ENCODE results near the gene LRP5.
"Not testable (repeated sequence)": the region's sequence is repeated elsewhere in the genome, so short reads cannot be mapped to it uniquely, and the experiment has no call there.

Gene LRP5

DNA sequence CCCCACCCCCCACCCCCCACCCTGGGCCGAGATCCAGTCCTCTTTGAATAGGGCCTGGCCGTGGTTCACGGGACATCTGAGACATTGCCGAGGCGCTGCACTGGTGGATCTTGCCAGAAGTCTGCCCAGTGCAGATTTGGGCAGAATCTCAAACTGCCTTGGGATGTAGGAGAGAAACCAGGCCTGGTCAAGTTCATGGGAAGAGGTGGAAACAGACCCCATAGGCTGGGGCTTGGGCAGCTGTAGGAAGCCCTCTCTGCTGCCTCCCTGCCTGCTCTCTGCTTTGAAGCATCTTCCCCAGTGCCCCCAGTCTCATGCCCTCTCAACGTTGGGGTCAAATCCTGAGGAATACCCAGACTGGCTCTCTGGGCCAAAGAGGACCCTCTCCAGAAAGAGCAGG, 132.2 kb downstream of the LRP5 start:
- DNase-seq (ENCODE audit: low read depth) = no peak

DNA sequence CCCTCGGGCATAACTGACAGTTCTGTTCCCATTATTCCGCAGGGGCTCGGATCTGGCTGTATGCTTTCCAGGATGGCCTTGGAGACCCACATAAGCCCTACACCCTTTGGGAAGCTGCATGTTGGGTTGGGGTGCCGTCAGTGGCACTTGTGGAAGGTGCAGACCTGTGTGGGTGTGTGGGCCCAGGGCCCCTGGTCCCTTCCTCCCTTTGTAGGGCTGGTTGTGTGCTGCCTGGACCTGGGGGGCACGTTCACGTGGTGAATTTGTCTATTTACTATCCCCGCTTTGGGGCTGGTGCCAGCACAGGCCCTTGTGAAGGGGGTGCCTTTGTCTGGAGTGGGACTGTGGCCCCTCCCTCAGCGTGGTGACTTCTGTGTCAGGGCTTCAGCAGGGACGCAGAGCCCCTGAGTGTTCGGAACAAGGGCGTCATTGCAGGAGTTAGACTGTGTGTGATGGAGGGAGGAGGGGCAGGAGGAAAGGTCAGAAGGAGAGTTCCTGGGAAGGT, 133.2 kb downstream of the LRP5 start:
- no peak for DNase-seq (ENCODE audit: low read depth)

DNA sequence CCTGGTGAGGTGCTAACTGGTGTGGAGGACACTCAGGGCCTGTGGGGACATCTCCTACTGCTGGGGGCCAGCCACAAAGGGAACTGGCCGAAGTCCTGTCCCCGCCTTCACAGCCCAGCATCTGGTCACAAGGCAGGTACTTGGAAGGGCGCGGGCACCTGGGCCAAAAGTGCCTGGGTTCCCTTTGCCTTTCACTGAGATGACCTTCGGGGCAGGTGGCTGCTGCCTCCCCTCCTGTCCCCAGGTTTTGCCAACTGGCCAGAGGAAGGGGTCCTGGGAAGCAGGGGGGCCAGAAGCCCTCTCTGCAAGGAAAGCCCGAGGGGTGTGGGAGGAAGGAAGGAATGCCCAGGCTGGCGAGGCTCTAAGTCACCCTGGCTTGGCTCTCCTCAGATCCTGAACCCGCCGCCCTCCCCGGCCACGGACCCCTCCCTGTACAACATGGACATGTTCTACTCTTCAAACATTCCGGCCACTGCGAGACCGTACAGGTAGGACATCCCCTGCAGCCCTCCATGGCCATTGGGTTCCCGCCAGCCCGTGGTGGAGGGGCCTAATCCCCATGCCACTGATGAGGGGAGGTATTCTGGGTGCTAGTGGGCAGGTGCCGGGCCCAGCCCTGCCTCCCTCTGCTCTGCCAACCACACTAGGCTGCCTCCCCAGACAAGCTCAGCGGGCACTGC, 133.8 kb downstream of the LRP5 start:
- DNase-seq (ENCODE audit: low read depth) = no peak

DNA sequence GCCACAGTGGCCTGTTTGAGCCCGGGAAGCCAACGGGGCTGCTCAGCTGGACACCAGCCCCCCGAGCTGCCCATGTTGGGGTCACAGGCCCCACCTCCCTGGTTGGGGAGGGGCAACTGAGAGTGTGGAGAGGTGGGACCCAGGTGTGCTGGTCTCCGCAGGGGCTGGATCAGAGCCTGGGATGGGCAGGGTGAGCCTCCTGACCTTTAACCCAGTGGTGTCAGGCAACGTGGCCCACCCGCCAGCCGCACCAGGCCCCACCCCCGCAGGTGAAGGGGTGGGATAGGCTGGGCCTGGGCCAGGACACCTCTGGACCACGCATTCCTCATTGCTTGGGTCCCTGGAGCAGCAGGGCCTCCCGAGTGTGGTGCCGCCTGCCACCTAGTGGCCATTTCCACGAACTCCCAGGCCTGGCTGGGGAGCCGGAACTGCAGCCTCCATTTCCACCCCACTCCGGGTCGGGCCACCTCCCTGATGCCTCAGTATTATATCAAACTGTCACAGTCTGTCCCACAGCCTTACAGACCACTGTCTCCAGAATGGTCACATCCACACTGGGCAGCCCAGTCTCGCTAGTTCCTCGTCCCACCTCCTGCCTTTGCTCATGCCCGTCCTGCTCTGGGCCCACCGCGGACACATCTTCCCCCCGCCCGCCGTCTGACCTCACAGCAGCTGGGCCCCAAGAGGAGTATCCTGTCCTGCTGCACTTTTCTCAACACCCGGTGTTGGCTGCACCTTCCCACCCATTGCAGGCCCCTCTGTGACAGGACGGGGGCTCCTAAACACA, 134.8 kb downstream of the LRP5 start:
- peak; percentile 40 for DNase-seq (ENCODE audit: low read depth)

DNA sequence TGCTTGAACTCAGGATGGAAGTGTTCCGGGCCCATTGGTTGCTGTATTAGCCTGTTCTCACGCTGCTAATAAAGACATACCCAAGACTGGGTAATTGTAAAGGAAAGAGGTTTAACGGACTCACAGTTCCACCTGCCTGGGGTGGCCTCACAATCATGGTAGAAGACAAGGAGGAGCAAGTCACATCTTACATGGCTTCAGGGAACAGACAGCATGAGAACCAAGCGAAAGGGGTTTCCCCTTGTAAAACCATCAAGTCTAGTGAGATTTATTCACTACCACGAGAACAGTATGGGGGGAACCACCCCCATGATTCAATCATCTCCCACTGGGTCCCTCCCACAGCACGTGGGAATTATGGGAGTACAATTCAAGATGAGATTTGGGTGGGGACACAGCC, 135.5 kb downstream of the LRP5 start:
- not testable (repeated sequence) for DNase-seq (ENCODE audit: low read depth)

DNA sequence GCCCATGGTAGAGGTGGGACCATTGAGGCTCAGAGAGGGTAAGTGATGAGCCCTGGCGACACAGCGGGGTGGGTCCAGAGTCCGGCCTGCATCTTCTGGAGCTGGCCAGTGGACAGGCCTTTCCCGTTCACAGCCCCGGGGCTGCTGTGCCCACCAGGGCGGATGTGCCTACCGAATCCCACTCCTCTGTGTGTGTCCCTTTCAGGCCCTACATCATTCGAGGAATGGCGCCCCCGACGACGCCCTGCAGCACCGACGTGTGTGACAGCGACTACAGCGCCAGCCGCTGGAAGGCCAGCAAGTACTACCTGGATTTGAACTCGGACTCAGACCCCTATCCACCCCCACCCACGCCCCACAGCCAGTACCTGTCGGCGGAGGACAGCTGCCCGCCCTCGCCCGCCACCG, 136.2 kb downstream of the LRP5 start:
- DNase-seq (ENCODE audit: low read depth) = no peak

DNA sequence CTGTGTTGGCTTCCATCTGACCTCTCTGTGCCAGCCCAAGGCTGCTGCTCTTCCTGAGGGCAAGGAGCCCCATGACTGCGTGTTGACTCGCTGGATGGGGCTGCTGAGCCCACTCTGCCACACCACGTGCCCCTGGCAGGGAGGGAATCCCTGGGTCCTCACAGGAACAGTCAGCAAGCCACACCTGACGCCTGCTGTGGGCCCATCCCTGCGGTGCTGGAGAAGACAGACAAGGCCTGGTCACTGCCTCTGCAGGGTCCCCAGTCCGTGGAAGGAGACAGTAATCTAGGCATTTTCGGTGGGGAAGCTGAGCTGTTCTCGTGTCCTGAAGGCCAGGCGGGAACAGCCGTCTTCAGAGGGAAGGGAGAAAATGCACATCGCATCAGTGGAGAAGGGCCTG, 137.6 kb downstream of the LRP5 start:
- no peak for DNase-seq (ENCODE audit: low read depth)

DNA sequence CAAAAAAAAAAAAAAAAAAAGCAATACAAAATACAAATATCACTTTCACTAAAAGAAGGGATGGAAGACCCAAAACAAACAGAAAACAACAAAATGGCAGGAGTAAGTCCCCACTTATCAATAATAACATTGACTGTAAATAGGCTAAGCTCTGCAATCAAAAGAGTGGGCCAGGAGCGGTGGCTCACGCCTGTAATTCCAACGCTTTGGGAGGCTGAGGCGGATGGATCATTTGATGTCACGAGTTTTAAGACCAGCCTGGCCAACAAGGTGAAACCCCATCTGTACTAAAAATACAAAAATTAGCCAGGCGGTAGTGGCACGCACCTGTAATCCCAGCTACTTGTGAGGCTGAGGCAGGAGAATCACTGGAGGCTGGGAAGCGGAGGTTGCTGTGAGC, 138.3 kb downstream of the LRP5 start:
- no peak for DNase-seq (ENCODE audit: low read depth)

DNA sequence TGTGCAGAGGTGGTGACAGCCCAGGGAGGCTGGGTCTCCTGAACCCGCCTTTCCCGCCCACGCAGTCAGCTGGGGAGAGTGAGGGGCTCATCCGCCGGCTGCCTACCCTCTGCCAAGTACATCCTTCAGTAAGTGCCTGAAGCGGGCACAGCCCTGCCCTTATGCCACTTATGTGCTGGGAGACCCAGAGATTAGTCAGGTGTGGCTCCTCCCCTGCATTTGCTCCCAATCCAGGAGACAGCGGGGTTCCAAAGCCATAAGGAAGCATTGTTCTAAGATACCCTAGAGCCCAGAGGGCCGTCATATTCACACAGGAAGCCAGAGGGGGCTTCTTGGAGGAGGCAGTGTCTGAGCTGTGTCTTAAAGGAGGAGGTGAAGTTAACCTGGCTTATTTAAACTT, 142.4 kb downstream of the LRP5 start:
- no peak for DNase-seq (ENCODE audit: low read depth)

DNA sequence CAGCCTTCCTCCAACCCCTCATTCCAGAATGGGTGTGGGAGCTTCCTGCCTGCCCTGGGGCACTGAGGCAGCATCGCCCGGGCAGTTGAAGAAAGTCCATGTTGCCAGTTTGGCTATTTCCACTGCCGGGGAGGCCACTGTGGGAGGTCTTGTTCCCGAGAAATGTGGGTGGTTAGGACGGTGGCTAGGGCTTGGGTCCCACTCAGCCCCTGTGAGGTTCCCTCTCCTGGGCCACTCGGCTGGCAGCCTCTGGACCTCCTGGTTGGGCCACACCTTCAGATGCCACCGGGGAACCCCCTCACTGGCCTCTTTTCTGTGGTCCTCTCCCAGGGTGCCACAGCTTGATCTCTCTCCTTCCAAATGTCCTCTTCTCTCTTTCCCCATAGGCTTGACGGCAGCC, 143.1 kb downstream of the LRP5 start:
- no peak for DNase-seq (ENCODE audit: low read depth)

DNA sequence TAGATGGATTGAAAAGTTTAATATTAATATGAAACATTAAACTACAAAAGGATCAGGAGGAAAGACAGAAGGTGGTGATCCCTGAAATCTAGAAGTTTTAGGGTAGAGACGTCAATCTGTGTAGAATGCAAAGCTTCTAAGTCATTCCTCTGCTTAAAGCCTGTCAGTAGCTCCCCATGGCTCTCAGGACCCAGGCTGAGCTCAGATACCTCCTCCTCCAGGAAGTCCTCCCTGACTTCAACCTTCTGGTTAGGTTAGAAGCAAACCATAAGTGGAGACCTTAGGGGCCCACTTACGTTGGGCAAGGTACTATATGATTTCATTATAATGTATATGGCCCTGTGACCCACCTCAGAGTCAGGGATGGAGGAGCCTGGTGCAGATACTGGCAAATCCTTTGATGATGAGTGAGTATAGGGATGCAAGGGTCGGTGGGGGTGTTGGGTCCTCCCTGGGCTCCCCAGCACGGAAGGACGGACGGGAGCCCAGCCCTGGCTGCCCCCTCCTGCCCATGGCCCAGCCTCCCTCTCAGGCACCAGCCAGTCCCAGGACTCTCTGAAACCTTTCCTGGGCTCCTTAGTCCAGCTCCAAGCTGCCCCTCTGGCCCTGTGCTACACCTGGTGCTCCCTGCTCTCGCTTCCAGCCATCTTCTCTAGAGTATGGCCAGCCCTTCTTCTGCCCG, 145.0 kb downstream of the LRP5 start:
- no peak for DNase-seq (ENCODE audit: low read depth)

DNA sequence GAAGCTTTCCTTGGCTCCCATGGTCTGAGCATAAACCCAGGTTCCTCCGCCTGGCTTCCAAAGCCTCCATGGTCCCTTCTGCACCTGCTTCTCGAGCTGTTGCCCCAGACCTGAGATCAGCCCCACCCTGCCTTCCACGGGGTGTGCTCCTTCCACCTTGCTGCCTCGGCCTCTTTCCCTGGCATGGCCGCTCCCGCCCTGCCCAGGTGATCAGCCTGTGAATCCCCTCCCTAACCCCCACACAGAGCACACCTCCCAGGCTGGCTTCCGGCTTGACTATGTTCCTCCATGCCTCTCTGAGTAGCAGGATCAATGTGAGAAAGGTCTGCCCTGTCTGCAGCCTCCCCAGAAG, 145.5 kb downstream of the LRP5 start:
- DNase-seq (ENCODE audit: low read depth) = no peak

DNA sequence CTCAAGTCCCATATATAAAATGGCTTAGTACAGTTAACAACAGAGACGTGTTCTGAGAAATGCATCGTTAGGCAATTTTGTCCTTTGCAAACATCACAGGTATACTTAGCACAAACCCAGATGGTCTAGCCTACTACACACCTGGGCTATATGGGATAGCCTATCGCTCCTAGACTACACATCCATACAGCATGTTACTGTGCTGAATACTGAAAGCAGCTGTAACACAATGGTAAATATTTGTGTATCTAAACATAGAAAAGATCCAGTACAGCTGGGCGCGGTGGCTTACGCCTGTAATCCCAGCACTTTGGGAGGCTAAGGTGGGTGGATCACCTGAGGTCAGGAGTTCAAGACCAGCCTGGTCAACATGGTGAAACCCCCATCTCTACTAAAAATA, 145.9 kb downstream of the LRP5 start:
- not testable (repeated sequence) for DNase-seq (ENCODE audit: low read depth)

DNA sequence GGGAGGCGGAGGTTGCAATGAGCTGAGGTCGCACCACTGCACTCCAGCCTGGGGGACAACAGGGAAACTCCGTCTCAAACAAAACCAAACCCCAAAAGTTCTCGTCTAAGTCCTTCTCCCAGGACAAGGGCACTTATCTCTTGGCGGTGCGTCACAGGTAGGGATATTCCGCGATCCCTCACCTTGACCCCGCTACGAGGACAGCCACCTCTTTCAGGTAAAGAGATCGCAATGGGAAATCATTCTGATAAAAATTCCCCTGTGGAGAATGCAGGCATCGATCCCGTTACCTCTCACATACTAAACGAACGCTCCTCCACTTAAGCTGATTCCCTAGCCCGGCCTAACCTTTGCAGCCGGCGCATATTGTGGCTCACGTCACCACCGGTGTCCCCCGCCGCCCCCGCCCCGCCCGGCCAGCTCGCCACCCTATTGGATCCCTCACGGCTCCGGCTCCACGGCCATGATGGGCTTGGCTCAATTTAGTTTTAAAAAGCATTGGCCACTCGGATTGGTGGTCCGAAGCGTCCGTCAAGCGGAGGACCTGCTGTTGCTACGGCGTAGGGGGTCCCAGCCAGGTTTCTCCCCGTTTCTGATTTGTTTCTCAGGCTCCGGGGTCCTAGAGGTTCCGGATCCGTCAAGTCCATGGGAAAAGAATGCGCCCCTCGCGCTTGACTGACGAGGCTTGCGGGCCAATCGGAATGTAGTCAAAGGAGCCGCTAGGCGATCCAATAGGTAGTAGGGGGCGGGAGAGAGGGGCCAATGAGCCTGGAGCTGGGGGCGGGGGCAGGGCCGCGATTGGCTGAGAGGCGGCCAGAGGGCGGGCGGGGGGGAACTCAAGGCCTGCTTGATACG, 147.7 kb downstream of the LRP5 start:
- DNase-seq (ENCODE audit: low read depth) = peak; percentile 93

DNA sequence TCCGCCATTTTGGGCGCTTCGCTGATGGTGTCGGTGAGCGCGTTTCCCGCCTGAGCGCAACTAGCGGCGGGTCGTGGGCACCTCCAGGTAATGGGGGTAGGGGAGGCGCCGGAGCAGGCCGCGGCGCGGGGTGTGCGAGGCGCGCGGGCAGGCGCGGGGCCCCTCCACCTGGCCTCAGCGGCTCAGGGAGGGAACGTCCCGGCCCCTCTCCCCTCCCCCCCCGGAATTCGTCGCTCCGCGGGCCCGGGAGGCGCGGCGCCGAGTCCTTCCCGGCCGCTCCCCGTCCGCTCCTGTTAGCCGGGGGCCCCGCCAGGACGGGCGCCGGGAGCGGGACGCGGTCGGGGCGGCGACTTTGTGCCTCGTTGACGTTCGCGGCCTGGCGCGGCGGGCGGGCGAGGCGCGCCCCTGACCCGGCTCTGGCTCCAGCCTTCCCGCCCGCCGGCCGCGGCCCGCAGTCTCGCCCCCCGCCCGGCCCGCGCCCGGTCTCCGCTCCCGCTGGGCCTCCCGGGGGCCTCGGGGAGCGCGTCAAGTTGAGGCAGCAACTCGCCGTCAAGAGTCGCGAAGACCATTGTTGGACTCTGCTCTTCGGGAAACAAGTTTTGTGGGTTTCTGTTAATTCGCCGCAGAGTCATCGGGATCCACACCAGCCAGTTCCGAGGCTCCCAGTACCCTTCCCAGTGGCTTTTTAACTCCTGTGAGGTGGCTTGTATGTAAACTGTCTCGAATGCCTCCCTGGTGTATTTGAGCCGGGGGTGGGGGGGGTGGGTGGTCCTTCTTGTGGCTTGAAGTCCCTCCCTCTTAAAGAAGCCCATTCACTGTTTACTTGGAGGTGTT, 148.6 kb downstream of the LRP5 start, which contains the start of gene PPP6R3:
Gene PPP6R3 (plus strand): TSS at position 12 of the 834 bp plus-strand sequence. CDS start 76,913 bp downstream, outside the sequence.
- no peak for DNase-seq (ENCODE audit: low read depth)

DNA sequence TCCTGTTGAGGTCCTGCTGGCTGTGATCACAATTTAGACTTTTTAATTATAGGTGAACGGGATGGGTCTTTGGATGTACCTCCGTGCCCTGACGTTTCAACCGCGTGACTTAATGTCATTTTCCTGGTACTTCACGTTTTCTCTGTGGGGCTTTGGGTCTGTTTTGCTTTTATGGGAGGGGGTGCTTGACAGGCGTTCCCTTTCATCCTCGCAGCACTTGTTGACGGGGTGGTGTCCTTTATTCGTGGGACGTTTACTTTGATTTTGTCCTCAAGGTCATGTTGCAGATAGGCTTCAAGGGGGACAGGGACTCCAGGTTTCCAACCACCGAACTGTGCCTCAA, 149.2 kb downstream of the LRP5 start:
- DNase-seq (ENCODE audit: low read depth) = no peak

DNA sequence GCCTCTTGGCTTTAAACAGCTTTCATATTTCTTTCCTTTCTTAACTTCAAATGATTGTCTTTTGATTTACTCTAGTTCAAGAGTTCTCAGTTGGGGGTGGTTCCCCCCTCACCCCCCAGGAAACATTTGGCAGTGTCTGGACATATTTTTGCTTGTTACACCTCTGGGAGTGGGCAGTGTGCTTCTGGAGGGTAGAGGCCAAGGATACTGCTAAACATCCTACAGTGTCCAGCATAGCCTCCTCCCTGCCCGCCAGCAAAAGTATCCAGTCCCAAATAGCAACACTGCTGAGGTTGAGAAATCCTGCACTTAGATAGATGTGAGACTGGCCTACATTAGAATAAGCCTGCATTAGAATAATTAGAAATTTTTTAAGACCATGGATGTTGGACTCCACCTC, 151.3 kb downstream of the LRP5 start:
- DNase-seq (ENCODE audit: low read depth) = no peak

DNA sequence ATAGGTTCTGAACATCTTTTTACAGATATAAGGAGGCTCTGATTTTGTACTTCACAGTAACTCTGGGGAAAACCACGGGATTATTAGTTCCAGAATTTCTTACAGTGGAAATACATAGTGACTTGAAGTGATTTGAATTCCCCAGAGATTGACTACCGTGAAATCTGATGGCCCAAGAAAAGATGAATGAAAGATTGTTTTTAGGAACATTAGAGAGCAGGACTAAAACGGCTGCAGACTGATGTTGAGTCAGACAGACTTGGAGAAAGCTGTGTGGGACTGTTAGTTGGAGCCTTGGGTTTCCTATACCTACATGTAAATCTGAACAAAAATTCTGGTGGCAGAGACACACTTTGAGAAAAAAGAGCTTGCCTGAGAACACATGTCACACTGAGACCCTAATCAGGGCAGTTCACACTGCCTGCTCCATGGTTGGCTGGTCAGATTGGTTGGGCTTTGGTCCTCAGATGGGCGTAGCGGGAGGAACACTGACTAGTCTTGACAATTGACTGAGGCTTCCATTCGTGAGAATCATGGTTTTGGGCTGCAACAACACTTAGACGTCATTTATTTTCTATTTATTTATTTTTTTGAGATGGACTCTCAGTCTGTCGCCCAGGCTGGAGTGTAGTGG, 154.9 kb downstream of the LRP5 start:
- no peak for DNase-seq (ENCODE audit: low read depth)

DNA sequence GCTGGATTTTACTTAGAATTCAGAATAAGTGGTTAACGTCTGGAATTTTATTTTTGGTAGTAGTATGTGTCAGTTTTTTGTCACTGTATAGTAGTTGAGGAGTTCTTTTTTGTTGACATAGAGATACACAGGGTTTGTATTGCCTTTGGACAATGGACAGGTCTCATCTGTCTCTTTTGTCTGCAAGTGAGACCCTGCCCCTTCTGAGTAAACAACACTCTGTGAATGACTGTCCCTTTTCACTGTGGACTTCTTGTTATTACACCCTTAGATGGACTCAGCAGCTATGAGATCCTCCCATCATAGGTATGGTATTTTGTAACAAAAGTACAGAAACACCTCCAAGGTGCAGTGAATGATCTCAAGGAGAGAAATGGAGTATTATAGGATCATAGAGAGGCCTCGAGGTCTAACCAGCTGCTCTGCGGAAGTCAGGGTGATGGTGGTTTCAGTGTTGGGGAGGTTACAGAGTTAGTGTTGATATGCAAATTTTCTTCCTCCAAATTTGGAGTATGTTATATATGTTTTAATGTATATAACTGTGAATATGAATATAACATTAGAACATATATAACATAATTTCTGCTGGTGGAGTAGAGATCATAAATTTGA, 155.9 kb downstream of the LRP5 start:
- no peak for DNase-seq (ENCODE audit: low read depth)

DNA sequence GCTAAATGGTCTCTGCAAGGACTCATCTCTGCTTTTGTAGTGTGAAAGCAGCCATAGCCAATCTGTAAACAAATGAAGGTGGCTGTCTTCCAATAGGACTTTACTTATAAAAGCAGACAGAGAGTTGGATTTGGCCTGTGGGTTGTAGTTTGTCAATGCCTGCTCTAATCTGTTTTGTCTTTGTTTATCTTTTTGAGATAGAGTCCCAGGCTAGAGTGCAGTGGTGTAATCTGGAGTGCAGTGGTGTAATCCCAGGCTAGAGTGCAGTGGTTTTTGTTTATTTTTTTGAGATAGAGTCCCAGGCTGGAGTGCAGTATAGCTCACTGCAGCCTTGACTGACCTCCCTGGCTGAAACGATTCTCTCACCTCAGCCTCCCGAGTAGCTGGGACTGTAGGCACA, 156.7 kb downstream of the LRP5 start:
- DNase-seq (ENCODE audit: low read depth) = no peak
